GM13977 (cell line): ENCODE data around the gene SLC23A2.

Source experiments
- DNase-seq: peaks from one replicate; pipeline ENCODE4 v3.0.0; 2012; ENCODE audit warnings: low spot score
- CTCF ChIP-seq: IDR thresholded peaks from 2 replicates; pipeline ENCODE4 v1.5.1; 2012; ENCODE audit warnings: mild to moderate bottlenecking, control low read depth; ENCODE audit not compliant: insufficient read depth; ENCODE audit errors: extremely low read depth, missing control alignments
- in situ Hi-C: fragments of 300-500 bp; cut with MboI; formaldehyde crosslinking; loops from one replicate; pipeline ENCODE4 v1.12.0; 2022; ENCODE audit warnings: low sequenced_read_pairs, low pct_unique_long_range_greater_than_20kb, mixed read lengths, inconsistent platforms; ENCODE audit not compliant: unreplicated experiment

The SLC23A2 gene

GRCh38 chr20:4812641-4813075 is 188.7 kb downstream of the SLC23A2 start:
- no peak for DNase-seq
- in situ Hi-C loops = no loop called here
- no peak for TF ChIP-seq CTCF

- no peak for TF ChIP-seq CTCF
- in situ Hi-C loops = no loop called here
- no peak for DNase-seq
Measured at GRCh38 chr20:4812216-4812615, 189.1 kb downstream of the SLC23A2 start.

- no peak for TF ChIP-seq CTCF
- in situ Hi-C loops = no loop called here
- no peak for DNase-seq
Measured at GRCh38 chr20:4811661-4812181, 189.6 kb downstream of the SLC23A2 start.

GRCh38 chr20:4811257-4811656 is 190.1 kb downstream of the SLC23A2 start:
- DNase-seq = no peak
- in situ Hi-C loops = no loop called here
- TF ChIP-seq CTCF = no peak

GRCh38 chr20:4810426-4811019 is 190.8 kb downstream of the SLC23A2 start:
- no peak for DNase-seq
- in situ Hi-C loops = no loop called here
- TF ChIP-seq CTCF = no peak

- in situ Hi-C loops = no loop called here
- TF ChIP-seq CTCF = no peak
- DNase-seq = no peak
Measured at GRCh38 chr20:4809707-4810106, 191.6 kb downstream of the SLC23A2 start.

GRCh38 chr20:4808872-4809271 is 192.4 kb downstream of the SLC23A2 start:
- in situ Hi-C loops = no loop called here
- DNase-seq = no peak
- no peak for TF ChIP-seq CTCF
